T-cell (primary cell): ENCODE data around the gene PIK3R5. TPM values are rescaled to one million over a fixed set of nuclear protein-coding genes. Genes with fewer than 3 reads are reported as not detected.

Experiments used
- ATAC-seq, 4 experiments: fragments of 200-7000 bp in 3 of 4; fragments of 150-1000 bp in 1 of 4; cut with Tn5 transposase; replicated peaks in 1 of 4; 1 replicate in 3 of 4; 2 replicates in 1 of 4; pipeline ENCODE4 v1.10.0; 2021; ENCODE audit warnings: moderate library complexity in 3 of 4, mild to moderate bottlenecking in 2 of 4, moderate number of reproducible peaks in 1 of 4
- CTCF ChIA-PET, 2 donors: fragments of 300-600 bp; sonication (Branson Sonifier 250); formaldehyde crosslinking; loops; one replicate each; lab custom pipeline; 2022; ENCODE audit warnings: antibody characterized with exemption in 2 of 2; lab: Charles Lee
- POLR2A ChIA-PET, 2 donors: fragments of 300-600 bp; sonication (Branson Sonifier 250); formaldehyde crosslinking; loops; one replicate each; lab custom pipeline; 2022; ENCODE audit warnings: antibody characterized with exemption in 2 of 2; lab: Charles Lee
- DNase-seq, 35 experiments: peaks; one replicate each; pipeline versions ENCODE4 v3.0.0 to v3.0.0-alpha.2; 2013 to 2023
- H3K27ac ChIP-seq: one replicate; pipeline ENCODE4 v1.5.1; 2013; ENCODE audit warnings: low read length
- H3K27me3 ChIP-seq, 2 experiments: replicated peaks in 1 of 2; 1 replicate in 1 of 2; 2 replicates in 1 of 2; pipeline versions ENCODE4 v1.6.1 to v1.7.0; 2013; ENCODE audit warnings: low read length in 1 of 2, mixed read lengths in 1 of 2; ENCODE audit not compliant: control insufficient read depth in 2 of 2, insufficient read depth in 2 of 2; ENCODE audit errors: extremely low read depth in 1 of 2
- H3K36me3 ChIP-seq, 2 donors: 1 replicate in 1 of 2; 2 replicates in 1 of 2; pipeline versions ENCODE4 v1.6.1 to v1.7.0; 2013; ENCODE audit warnings: low read length in 1 of 2; ENCODE audit not compliant: control insufficient read depth in 2 of 2, insufficient read depth in 1 of 2; ENCODE audit errors: extremely low read depth in 1 of 2
- H3K4me1 ChIP-seq, 2 experiments: 1 replicate in 1 of 2; 2 replicates in 1 of 2; pipeline versions ENCODE4 v1.6.1 to v1.7.0; 2013; ENCODE audit warnings: low read length in 2 of 2, mixed read lengths in 1 of 2; ENCODE audit not compliant: insufficient read depth in 2 of 2, control insufficient read depth in 1 of 2; ENCODE audit errors: extremely low read depth in 1 of 2
- H3K4me3 ChIP-seq, 2 donors: 1 replicate in 1 of 2; 2 replicates in 1 of 2; pipeline versions ENCODE4 v1.5.1 to v1.7.0; 2013; ENCODE audit warnings: mild to moderate bottlenecking in 2 of 2, low read length in 1 of 2, moderate library complexity in 1 of 2; ENCODE audit not compliant: control insufficient read depth in 1 of 2; ENCODE audit errors: extremely low read depth in 1 of 2
- H3K9me3 ChIP-seq: 2 replicates; pipeline ENCODE4 v1.7.0; 2013
- H3K27ac Mint-ChIP-seq, 2 donors: one replicate each; pipeline ENCODE4 v1.8.0; 2020 to 2021; ENCODE audit warnings: mild to moderate bottlenecking in 2 of 2, mixed read lengths in 2 of 2
- H3K27me3 Mint-ChIP-seq, 2 donors: one replicate each; pipeline ENCODE4 v1.8.0; 2021 to 2022; ENCODE audit warnings: mixed read lengths in 2 of 2
- H3K36me3 Mint-ChIP-seq: one replicate; pipeline ENCODE4 v1.8.0; 2021; ENCODE audit warnings: mixed read lengths
- H3K4me1 Mint-ChIP-seq, 3 donors: one replicate each; pipeline ENCODE4 v1.8.0; 2020 to 2022; ENCODE audit warnings: mixed read lengths in 3 of 3, mild to moderate bottlenecking in 1 of 3
- H3K4me3 Mint-ChIP-seq, 3 donors: one replicate each; pipeline ENCODE4 v1.8.0; 2020 to 2022; ENCODE audit warnings: mild to moderate bottlenecking in 3 of 3, mixed read lengths in 3 of 3, moderate library complexity in 3 of 3
- H3K9me3 Mint-ChIP-seq, 3 donors: one replicate each; pipeline ENCODE4 v1.8.0; 2020 to 2022; ENCODE audit warnings: mixed read lengths in 3 of 3
- WGBS: methylation state at CpG from one replicate; pipeline ENCODE4 v1.1.5; 2013; ENCODE audit warnings: missing lambda C conversion rate; ENCODE audit not compliant: insufficient coverage; 5-methylcytosine and 5-hydroxymethylcytosine counted together
- total RNA-seq, 35 experiments: library from RNA in 6 of 35; stranded (reverse) in 6 of 35; fragments of 120-200 nt in 1 of 35; gene quantifications; one replicate each; pipeline versions ENCODE4 v1.2.1 to v1.2.4 and lab custom pipeline; 2013 to 2026

Gene PIK3R5
- total RNA-seq, 5 donors from 2014 or later (not counting 1 experiment from before 2014, with no cell fraction given), result 118 to 210 (median 151) TPM

DNA sequence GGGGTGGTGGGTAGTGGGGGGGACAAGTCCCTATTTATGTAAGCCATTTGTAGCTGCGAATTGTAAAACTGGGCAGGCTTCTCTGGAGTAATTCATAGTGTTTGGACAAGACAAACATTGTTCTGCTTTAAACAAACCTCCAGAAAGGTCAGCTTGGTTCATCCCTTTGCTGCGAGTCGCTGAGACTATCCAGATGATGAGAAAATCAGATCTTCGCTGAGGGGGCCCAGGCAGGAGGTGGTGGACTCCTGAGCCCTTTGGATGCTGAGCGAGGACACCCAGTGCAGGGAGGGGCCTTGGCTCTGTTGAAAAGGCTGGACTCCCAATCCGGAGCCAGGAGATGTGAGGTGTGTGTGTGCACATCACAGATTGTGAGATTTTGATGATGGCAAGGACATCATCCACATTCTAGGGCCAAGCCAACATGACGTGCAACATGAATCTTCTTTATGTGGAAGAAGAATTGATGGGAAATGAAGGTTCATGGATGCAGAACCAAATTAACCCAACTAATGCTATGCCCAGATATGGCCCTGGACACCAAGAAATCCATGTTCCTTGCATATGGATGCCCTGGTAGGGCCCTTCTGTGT lies 40.8 kb upstream of the PIK3R5 start:
- WGBS, result 85% methylated on average over 5 of the region's 7 CpGs

GRCh38 chr17:9004961-9005285 lies 39.4 kb upstream of the PIK3R5 start:
- no peak overlapping the region for H3K4me3 ChIP-seq
- H3K4me1 Mint-ChIP-seq, result peaks cover 10 to 21% (median 17%) of the 10 kb centered on the region in 3 donors
- H3K27ac ChIP-seq, result no peak overlapping the region
- no peaks in the 10 kb centered on the region for H3K9me3 ChIP-seq
- peaks cover 14 to 75% of the 10 kb centered on the region in 2 experiments for H3K27me3 ChIP-seq
- no peaks in the 10 kb centered on the region for H3K36me3 ChIP-seq
- ATAC-seq, result no peak
- H3K9me3 Mint-ChIP-seq, result peaks cover 0 to 5% (median 4%) of the 10 kb centered on the region in 3 donors
- no peak overlapping the region for H3K27ac Mint-ChIP-seq
- 80% methylated on average over 1 of the region's 6 CpGs for WGBS
- peak overlapping the region in 2 of 3 donors; percentile 34 to 68 for H3K4me3 Mint-ChIP-seq
- CTCF ChIA-PET, result no interaction called here
- H3K36me3 Mint-ChIP-seq, result peaks cover 6% of the 10 kb centered on the region
- POLR2A ChIA-PET, result no interaction called here
- H3K4me1 ChIP-seq, result peaks cover 5 to 17% of the 10 kb centered on the region in 2 experiments
- peaks cover 61 to 81% of the 10 kb centered on the region in 2 donors for H3K27me3 Mint-ChIP-seq
- no peak for DNase-seq

More for the DNA sequence above, 40.8 kb upstream of the PIK3R5 start:
- H3K4me3 ChIP-seq, result no peak overlapping the region
- Mint-ChIP-seq H3K27ac (no peak overlapping the region), H3K27me3 (peaks cover 64 to 81% of the 10 kb centered on the region in 2 donors), H3K9me3 (peaks cover 0 to 5% (median 4%) of the 10 kb centered on the region in 3 donors), H3K4me1 (peaks cover 10 to 21% (median 17%) of the 10 kb centered on the region in 3 donors), H3K36me3 (peaks cover 6% of the 10 kb centered on the region), H3K4me3 (no peak overlapping the region)
- POLR2A ChIA-PET, result no interaction called here
- ATAC-seq, result no peak
- H3K4me1 ChIP-seq, result peaks cover 5 to 17% of the 10 kb centered on the region in 2 experiments
- H3K27ac ChIP-seq, result no peak overlapping the region
- no peak for DNase-seq
- CTCF ChIA-PET, result no interaction called here
- H3K27me3 ChIP-seq, result peaks cover 17 to 71% of the 10 kb centered on the region in 2 experiments
- H3K9me3 ChIP-seq, result no peaks in the 10 kb centered on the region
- no peaks in the 10 kb centered on the region for H3K36me3 ChIP-seq

GRCh38 chr17:9004132-9004960 lies 38.8 kb upstream of the PIK3R5 start:
- 15% methylated on average over 55 of the region's 58 CpGs for WGBS
- peaks cover 14 to 76% of the 10 kb centered on the region in 2 experiments for H3K27me3 ChIP-seq
- CTCF ChIA-PET, result no interaction called here
- H3K9me3 Mint-ChIP-seq, result peaks cover 0 to 5% (median 4%) of the 10 kb centered on the region in 3 donors
- H3K4me1 Mint-ChIP-seq, result peaks cover 10 to 21% (median 17%) of the 10 kb centered on the region in 3 donors
- H3K36me3 ChIP-seq, result no peaks in the 10 kb centered on the region
- H3K27ac ChIP-seq, result no peak overlapping the region
- POLR2A ChIA-PET, result no interaction called here
- no peaks in the 10 kb centered on the region for H3K9me3 ChIP-seq
- H3K27me3 Mint-ChIP-seq, result peaks cover 55 to 80% of the 10 kb centered on the region in 2 donors
- peak overlapping the region in 1 of 2 donors; percentile 66 for H3K4me3 ChIP-seq
- peaks cover 5 to 17% of the 10 kb centered on the region in 2 experiments for H3K4me1 ChIP-seq
- H3K27ac Mint-ChIP-seq, result no peak overlapping the region
- peaks cover 6% of the 10 kb centered on the region for H3K36me3 Mint-ChIP-seq
- H3K4me3 Mint-ChIP-seq, result peak overlapping the region in 2 of 3 donors; percentile 39 to 68
- peak in 2 of 4 experiments; percentile 23 to 32 for ATAC-seq
- DNase-seq, result peak in 1 of 35 experiments; percentile 14

GRCh38 chr17:9003355-9004131 lies 38.0 kb upstream of the PIK3R5 start:
- H3K27me3 ChIP-seq, result peaks cover 13 to 71% of the 10 kb centered on the region in 2 experiments
- H3K27ac Mint-ChIP-seq, result no peak overlapping the region

GRCh38 chr17:9002606-9003354 lies 37.3 kb upstream of the PIK3R5 start:
- H3K4me3 ChIP-seq, result peak overlapping the region in 1 of 2 donors; percentile 29
- peaks cover 0 to 5% (median 4%) of the 10 kb centered on the region in 3 donors for H3K9me3 Mint-ChIP-seq
- no peak overlapping the region for H3K27ac Mint-ChIP-seq
- DNase-seq (peak in 8 of 35 experiments; percentile 23 to 54 (median 32)), ATAC-seq (peak; percentile 63 to 73 (median 70))
- peaks cover 12 to 65% of the 10 kb centered on the region in 2 experiments for H3K27me3 ChIP-seq
- peaks cover 13 to 24% (median 17%) of the 10 kb centered on the region in 3 donors for H3K4me1 Mint-ChIP-seq
- under 1% methylated on average over 64 of the region's 69 CpGs for WGBS
- H3K27ac ChIP-seq, result no peak overlapping the region
- H3K9me3 ChIP-seq, result no peaks in the 10 kb centered on the region
- H3K27me3 Mint-ChIP-seq, result peaks cover 50 to 80% of the 10 kb centered on the region in 2 donors
- POLR2A ChIA-PET, result interaction anchor here in 1 of 2 donors (0.7 kb wide), 1 partner anchor 261 kb away, joined by 5 read pairs; no protein-coding TSS in a partner anchor
- H3K36me3 Mint-ChIP-seq, result peaks cover 6% of the 10 kb centered on the region
- H3K36me3 ChIP-seq, result no peaks in the 10 kb centered on the region
- CTCF ChIA-PET, result no interaction called here
- H3K4me3 Mint-ChIP-seq, result peak overlapping the region; percentile 29 to 64 (median 58)
- peaks cover 5 to 20% of the 10 kb centered on the region in 2 experiments for H3K4me1 ChIP-seq

More at GRCh38 chr17:9003355-9004131, 38.0 kb upstream of the PIK3R5 start:
- peaks cover 10 to 21% (median 17%) of the 10 kb centered on the region in 3 donors for H3K4me1 Mint-ChIP-seq
- WGBS, result 3% methylated on average over 78 of the region's 90 CpGs
- no peaks in the 10 kb centered on the region for H3K9me3 ChIP-seq
- DNase-seq, result no peak
- CTCF ChIA-PET, result no interaction called here
- no peaks in the 10 kb centered on the region for H3K36me3 ChIP-seq
- H3K27ac ChIP-seq, result no peak overlapping the region
- H3K4me1 ChIP-seq, result peaks cover 5 to 17% of the 10 kb centered on the region in 2 experiments
- peaks cover 6% of the 10 kb centered on the region for H3K36me3 Mint-ChIP-seq
- peak overlapping the region in 1 of 2 donors; percentile 66 for H3K4me3 ChIP-seq
- peaks cover 50 to 80% of the 10 kb centered on the region in 2 donors for H3K27me3 Mint-ChIP-seq
- POLR2A ChIA-PET, result no interaction called here
- peak overlapping the region; percentile 21 to 68 (median 49) for H3K4me3 Mint-ChIP-seq
- H3K9me3 Mint-ChIP-seq, result peaks cover 0 to 5% (median 4%) of the 10 kb centered on the region in 3 donors
- peak; percentile 26 to 48 (median 36) for ATAC-seq
